Spleen (tissue), 7 donors: ENCODE results near the gene CIZ1.

ENCODE experiments used
- CTCF ChIP-seq, 11 experiments: fragments of 200-600 bp in 7 of 11; fragments of 450-650 bp in 4 of 11; sonication (generic) in 4 of 11; IDR thresholded peaks in 8 of 11; conservative IDR thresholded peaks in 3 of 11; 1 replicate in 7 of 11; 2 replicates in 4 of 11; pipeline versions ENCODE4 v1.4.0 to v1.8.0; 2016 to 2021; ENCODE audit warnings: antibody characterized with exemption in 11 of 11, inconsistent platforms in 4 of 11, mild to moderate bottlenecking in 1 of 11
- POLR2A ChIP-seq, 3 donors: fragments of 450-650 bp; IDR thresholded peaks; one replicate each; pipeline ENCODE4 v1.5.1; 2017; ENCODE audit warnings: antibody characterized with exemption in 3 of 3, mild to moderate bottlenecking in 1 of 3
- donor health status: DM: no; HTN: no; CAD: no; lungs with moderate emphysema.
- donor health status: DM: no; HTN: no; CAD: no.
- donor health status: DM: no; HTN: no; CAD: no.

- TF ChIP-seq POLR2A (IDR thresholded peaks at IDR 0.05) (no peak), CTCF (IDR thresholded peaks at IDR 0.05 in 8 of 11, conservative IDR thresholded peaks at IDR 0.05 in 3 of 11) (no peak)
These were observed 27.0 kb downstream of the CIZ1 start for GRCh38 chr9:128164307-128164885.
